Occipital lobe (tissue), 2 donors: Measurements from ENCODE around the gene PRMT3. TPM values are rescaled to one million over a fixed set of nuclear protein-coding genes. Genes with fewer than 3 reads are reported as not detected.
"Not testable (repeated sequence)": the region's sequence is repeated elsewhere in the genome, so short reads cannot be mapped to it uniquely, and the experiment has no call there.

Experiments
- DNase-seq: peaks from one replicate; lab custom pipeline; 2025; lab: John Stamatoyannopoulos, UW
- total RNA-seq: library from RNA; depleted of rRNA; stranded (reverse); fragments of >200 nt; gene quantifications from one replicate; pipeline ENCODE4 v1.2.3, GENCODE V29; 2014

The PRMT3 gene
- total RNA-seq: 27.6 TPM

- DNase-seq: peak; percentile 89
Observed at GRCh38 chr11:20387261-20388095, at the start of gene PRMT3. TSS of gene PRMT3 (plus strand) at chr11:20387716. CDS start at chr11:20387747, 31 bp downstream.

DNA sequence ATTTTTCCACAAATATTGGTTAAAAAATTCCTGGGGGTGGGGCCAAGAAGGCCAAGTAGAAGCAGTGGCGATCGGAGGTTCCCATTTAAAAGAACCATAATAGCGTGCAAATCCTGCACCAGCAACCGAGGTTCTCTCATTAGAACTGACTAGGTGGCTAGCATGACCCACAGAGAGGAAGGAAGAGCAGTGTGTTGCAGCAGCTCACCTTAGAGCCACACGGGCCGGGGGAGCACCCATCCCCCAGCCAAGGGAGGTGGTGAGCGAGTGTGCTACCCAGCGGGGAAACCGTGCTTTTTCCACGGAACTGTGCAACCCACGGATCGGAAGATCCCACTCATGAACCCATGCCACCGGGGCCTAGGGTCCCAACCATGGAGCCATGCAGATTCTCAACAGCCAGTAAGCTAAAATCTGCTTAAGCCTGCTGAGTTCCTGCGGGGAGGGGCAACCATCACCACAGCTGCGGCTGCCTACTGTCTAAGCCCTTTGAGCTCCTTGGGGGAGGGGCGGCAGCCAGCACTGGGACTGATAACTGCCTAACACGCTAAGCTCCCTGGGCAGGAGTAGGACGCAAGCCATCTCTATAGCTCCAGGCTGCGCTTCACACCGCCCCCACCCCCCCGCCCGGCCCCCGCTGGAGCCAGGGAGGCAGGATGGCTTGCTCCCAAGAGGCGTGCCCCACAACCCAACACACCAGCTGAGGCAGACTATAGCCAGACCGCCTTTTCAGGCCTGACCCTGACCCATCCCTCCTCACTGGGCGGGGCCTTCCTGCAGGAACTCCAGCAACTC is 45.0 kb upstream of the PRMT3 start:
- no peak for DNase-seq

DNA sequence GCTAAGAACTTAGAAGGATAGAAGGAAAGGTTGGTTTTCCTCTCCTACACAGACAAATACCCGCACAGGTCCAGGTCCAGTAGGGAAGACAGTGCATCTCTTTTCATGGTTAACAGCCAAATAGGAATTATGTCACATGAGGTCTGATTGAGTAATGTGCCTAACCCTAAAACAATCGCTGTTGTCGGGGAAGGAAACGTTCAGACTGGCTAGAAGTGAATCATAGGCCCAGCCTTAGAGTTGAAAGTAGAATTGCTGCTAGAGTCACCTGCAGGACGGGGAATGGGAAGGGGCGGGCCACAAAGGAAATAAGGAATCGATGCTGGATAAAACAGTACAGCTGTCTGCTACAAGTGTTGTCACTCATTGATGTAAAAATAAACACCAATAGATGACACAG is 36.4 kb upstream of the PRMT3 start:
- DNase-seq: no peak

DNA sequence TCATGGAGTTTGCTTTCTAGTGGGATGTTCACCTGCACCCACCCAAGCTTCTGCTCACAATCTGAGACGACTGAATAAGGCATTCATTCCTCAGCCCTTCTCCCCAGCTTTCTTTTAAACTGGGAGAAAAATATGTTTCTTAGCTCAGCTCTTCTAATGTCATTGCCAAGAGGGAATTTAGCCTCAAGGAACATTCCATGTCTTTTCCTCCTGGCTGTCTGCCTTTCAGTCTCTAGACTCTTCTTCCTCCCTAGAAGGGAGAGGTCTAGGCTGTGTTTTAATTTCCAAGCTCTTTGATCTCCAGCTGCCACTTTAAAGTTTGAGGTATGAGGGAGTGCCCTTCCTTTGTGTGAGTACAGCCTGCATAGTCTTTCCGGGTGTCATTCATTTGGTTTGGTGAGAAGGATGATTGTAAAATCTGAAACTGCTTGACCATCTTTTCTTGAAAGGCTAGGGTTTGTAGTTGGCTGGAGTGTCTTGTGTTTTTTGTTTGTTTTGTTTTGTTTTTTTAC is 35.7 kb upstream of the PRMT3 start:
- no peak for DNase-seq

- DNase-seq: no peak
Observed at GRCh38 chr11:20353829-20354434, 33.6 kb upstream of the PRMT3 start.

DNA sequence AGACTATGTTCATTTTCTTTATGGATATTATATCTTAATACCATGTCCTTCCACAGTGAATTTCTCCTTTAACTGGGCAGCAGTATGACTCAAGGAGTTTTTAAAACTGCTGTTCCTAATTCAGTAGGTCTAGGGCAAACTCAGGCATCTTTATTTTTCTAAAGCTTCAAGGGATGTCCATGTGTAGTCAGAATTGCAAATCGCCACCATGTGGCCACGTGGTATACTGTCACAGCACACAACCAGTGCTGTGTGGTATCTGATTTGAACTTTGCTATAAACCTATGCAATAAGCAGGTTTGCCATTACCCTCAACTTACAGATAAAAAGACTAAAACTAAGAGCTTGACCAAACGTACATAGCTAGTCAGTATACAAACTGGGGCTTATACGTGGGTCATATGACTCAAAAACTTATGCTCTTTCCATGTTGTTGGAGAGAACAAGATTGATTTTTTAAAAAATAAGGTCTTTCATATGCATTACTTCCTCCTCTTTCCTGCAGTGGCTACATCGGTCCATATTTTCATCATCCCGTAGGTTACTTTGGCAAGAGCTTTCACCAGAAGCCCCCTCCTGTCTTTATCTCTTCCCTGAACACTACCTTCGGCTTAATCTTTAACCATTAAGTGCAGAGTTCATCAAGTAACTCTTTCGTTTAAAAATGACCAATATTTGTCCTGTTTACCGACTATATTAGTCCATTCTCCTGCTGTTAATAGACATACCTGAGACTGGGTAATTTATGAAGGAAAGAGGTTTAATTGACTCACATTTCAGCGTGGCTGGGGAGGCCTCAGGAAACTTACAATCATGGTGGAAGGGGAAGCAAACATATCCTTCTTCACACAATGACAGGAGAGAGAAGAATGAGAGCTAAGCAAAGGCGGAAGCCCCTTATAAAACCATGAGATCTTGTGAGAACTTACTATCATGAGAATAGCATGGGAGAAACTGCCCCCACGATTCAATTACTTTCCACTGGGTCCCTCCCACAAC is 32.0 kb upstream of the PRMT3 start:
- DNase-seq: no peak

DNA sequence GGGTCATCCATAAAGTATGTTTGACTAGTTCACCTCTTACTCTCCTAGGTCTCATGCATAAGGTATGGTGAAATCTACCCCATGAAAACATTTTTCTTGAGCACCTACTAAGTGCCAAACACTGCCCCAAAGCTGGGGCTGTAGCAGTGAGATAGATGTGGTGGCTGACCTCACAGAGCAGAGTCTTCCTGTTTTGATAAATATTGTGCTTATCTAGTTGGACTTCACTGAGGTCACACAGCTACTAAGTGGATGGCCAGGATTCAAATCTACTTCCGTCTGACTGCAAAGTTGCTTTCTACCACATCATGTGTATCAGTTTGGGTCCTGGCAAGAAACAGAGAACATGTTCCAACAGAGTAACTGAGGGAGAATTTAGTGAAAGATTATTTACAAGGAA is 30.4 kb upstream of the PRMT3 start:
- DNase-seq: no peak

GRCh38 chr11:20360650-20361049 is 26.9 kb upstream of the PRMT3 start:
- DNase-seq: no peak

GRCh38 chr11:20362481-20362880 is 25.0 kb upstream of the PRMT3 start:
- no peak for DNase-seq

DNA sequence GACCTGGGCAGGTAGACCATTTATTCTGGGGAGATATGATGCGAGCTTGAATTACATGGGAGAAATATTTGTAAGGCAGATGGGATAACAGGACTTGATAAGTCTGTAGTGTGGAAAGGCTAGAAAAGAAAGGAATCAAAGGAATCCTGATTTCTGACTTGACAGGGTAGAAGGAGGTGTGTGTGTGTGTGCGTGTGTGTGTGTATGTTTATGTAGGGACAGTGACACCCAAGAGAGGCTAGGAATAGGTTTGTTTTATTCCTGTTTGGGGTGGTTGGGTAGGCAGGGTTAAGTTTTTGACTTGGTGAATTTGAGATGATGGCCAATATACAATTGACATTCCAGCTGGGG is 24.4 kb upstream of the PRMT3 start:
- DNase-seq: no peak

GRCh38 chr11:20363500-20364340 is 23.8 kb upstream of the PRMT3 start, which contains the start of gene HTATIP2:
TSS of gene HTATIP2 (plus strand) at chr11:20363714. CDS start at chr11:20364238, 524 bp downstream.
- DNase-seq: peak; percentile 43

- DNase-seq: no peak
Observed at GRCh38 chr11:20364341-20364792, 23.1 kb upstream of the PRMT3 start.

DNA sequence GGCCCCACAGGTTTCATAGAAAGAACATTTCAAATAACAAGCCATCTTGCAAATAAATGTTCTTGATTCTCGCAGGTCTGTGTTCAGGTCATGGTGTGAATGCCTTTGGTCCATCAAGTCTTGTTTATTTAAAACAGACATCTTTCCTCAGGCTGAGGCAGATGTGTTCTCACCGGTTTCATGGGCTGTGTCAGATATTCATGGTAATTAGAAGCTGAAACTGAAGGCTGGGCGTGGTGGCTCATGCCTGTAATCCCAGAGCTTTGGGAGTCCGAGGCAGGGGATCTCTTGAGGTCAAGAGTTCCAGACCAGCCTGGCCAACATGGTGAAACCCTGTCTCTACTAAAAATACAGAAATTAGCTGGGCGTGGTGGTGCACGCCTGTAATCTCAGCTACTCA is 22.1 kb upstream of the PRMT3 start:
- DNase-seq: not testable (repeated sequence)

DNA sequence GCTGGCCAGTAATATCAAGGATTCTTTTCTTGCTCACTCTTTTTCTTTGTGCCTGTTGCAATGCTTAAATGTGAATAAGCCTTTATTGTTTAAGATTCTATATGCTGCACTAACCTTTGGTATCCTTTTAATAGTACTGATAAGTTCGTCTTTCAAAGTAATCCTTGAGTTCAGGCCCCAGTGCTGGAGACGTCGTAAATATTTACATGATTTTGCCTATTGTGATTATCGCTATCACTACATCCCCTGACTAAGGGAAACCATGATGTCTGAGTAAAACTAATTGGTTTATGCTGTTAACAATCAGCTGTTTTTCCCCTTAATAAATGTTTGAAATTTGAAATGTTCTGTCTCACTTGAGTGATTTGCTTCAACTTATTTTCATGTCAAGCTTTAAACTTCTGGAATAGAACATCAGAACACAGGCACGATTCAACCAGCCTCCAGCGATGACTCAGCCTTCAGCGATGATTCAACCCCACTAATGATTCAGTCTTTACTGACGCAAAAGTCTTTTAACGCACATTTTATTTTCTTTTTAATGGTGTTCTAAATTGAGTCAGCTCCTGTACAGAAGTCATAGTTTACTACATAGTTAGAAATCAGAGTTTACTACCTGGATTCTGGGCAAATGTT is 20.1 kb upstream of the PRMT3 start:
- DNase-seq: peak; percentile 59

DNA sequence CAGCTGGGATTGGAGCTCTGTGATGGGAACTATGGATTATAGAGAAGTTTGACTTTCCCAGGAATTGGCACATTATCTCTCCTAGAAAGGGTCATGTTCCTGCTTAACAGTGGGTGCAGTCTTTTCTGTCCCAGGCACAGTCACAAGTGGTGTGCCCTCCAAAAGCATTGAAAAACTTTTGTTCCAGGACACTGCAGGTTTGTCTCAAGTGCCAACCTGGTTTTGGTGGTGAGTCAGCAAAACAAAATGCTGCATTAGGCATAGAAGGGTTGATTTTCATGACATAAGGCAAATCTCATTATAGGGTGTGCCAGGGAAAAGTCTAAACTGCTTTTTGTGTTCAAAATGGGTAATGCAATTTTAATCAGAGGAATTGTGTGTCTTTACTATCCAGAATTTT is 19.1 kb upstream of the PRMT3 start:
- DNase-seq: no peak

DNA sequence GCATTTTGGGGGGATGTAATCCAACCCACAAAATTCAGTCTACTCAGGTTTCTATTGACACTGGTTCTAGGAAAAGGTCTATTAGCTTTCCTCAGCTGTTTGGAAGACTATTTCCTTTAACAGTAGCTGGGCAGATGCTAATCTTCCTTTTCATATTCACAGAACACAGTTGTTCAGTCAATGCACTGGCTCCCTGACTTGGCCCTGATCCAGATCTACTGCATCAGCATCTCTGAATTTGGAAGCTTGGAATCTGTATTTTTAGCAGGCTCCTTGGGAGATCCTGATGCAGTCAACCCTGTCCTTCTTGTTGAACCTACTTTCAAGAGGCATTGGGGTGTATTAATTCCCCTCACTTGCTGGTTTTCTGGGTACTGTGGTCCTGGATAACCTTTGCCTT is 17.7 kb upstream of the PRMT3 start:
- DNase-seq: no peak

GRCh38 chr11:20372081-20372626 is 15.4 kb upstream of the PRMT3 start:
- DNase-seq: no peak

DNA sequence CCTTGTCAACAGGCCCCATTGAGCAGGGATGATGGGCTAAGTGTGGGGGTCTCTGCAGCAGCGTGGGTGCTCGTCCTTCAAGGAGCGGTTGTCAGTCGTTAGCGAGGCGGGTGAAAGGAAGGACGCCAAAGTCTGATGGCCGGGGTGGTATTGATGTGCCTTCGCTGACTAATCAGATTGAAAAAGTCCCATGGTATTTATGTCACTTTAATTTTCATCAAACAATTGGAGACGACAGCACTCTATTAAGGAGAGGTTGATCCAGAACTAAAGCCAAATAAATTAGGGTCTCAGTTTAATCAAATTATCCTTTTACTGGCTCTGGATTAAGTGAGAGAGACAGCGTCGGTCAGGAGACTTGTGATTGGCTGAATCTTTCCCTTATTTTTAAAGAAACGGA is 14.4 kb upstream of the PRMT3 start:
- no peak for DNase-seq
